ENCODE results near the gene RAET1G.
"Not testable (repeated sequence)": the region's sequence is repeated elsewhere in the genome, so short reads cannot be mapped to it uniquely, and the experiment has no call there.

Gene RAET1G, protein sequence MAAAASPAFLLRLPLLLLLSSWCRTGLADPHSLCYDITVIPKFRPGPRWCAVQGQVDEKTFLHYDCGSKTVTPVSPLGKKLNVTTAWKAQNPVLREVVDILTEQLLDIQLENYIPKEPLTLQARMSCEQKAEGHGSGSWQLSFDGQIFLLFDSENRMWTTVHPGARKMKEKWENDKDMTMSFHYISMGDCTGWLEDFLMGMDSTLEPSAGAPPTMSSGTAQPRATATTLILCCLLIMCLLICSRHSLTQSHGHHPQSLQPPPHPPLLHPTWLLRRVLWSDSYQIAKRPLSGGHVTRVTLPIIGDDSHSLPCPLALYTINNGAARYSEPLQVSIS

DNA sequence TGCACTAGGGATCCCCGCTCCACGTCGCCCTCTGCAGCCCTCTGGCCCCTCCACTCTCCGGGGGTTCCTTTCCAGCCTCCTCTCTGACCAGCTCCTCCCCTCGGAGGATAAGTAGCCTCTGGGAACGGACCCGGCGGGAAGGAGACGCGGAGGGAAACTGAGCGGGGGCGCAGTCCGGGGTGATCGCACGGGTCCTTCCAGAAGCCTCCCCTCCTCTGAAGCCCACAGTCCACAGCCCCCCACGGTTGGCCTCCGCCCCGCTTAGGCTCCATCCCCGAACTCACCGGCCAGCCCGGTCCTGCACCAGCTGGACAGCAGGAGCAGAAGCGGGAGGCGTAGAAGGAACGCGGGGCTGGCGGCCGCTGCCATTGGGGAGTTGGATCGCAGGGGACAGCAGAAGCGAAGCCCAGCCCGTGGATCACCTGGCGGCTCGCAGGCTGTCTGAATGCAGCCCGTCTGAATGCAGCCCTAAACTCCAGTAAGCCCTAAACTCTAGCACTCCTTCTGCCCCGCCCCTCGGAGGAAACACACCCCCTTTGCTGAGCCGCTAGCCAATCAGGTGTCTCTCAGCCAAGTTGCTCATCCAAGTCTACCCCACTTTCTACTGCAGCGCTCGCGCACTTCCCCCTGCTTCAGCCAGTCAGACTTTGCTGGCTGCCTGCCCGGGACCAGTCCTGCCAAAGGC is at the start of gene RAET1G:
TSS of gene RAET1G (minus strand) at position 480 of the 685 bp plus-strand sequence. CDS start at position 369, 111 bp downstream.
- DNase-seq (ENCODE audit: low read depth in 2 of 2, low spot score in 1 of 2), result peak; percentile 44 to 57

DNA sequence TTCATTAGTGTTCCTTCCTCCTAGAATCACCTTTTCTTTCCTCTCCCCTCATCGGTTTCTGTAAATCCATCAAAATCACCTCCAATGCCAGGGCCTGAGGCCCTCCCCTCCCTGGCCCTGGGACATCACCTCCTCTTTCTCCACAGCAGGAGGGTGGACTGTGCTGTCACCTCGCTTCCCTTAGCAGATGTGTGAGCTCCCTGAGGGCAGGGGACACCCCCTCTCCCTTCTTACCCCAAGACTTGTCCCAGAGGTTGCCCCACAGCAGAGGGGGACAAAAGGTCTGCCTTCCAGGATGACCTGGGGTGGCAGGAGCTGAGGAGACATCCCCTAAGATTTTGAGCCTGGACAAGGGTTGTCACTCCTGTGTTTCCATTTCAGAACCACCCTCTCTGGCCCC is 46.7 kb upstream of the RAET1G start:
- DNase-seq (ENCODE audit: low read depth in 2 of 2, low spot score in 1 of 2), result no peak

DNA sequence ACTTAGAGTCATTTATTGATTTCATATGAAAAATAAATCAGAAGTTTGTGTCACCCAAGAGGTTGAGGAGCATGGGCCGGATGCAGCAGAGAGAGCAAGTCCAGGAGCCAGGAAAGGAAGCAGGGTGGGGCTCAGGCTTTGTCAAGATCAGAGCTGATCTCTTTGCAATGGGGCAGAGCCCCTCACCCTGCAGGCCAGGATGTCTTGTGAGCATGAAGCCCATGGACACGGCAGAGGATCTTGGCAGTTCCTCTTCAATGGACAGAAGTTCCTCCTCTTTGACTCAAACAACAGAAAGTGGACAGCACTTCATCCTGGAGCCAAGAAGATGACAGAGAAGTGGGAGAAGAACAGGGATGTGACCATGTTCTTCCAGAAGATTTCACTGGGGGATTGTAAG is 46.0 kb upstream of the RAET1G start:
- DNase-seq (ENCODE audit: low read depth in 2 of 2, low spot score in 1 of 2), result not testable (repeated sequence)

DNA sequence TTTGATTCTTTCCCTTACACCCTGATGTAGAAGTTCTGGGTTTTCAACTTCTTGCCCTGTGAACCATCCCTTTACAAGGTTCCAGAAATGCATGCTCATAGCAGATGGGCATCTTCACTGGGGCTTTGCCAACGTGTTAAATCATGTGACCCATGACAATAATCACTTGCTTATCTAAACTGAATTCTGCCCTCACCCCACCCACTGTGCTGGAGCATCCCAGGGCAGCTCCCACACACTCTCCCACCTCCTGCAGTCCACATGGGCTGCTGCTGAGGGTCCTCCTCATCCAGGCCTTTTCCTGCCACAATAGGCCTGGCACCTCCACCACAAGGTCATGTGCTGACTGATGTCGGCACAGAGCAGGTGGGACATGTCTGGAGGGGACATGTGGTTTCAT is 45.1 kb upstream of the RAET1G start:
- not testable (repeated sequence) for DNase-seq (ENCODE audit: low read depth in 2 of 2, low spot score in 1 of 2)

DNA sequence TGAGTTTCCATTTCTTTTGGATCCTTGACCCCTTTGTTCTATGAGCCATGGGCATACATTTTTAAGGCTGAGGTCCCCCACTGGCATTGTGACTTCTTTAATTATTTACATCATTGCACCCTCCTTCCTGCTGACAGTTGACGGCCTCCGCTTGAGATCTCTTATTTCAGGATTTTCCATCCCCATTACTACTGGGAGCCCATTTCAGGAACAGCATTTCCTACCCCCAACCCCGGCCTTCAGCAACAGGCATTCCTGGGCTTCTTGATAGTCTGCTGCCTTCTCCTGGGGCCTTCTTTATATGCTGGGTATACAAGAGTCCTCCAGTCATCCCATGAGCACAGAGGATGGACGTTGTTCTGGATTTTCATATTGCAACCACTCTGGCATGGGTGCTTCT is 44.7 kb upstream of the RAET1G start:
- no peak for DNase-seq (ENCODE audit: low read depth in 2 of 2, low spot score in 1 of 2)

DNA sequence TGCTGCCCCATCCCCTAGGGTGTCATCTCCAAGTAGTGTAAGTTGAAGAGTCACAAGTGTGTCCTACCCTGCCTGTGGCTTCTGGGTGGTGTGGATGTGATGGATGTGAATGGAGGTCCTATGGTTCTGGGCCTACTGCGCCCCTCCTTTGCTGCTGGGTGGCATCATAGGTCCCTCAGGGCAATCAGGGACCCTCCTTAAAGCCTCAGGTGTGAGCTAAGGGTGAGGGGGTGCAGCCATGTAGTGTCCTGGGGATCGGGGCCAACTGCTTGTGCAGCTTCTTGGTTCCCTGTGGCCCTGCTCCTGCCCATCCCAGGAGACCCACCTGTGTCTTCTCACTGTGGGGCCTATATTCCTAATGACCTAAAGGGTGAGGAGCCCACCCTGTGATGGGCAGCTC is 43.4 kb upstream of the RAET1G start:
- not testable (repeated sequence) for DNase-seq (ENCODE audit: low read depth in 2 of 2, low spot score in 1 of 2)

DNA sequence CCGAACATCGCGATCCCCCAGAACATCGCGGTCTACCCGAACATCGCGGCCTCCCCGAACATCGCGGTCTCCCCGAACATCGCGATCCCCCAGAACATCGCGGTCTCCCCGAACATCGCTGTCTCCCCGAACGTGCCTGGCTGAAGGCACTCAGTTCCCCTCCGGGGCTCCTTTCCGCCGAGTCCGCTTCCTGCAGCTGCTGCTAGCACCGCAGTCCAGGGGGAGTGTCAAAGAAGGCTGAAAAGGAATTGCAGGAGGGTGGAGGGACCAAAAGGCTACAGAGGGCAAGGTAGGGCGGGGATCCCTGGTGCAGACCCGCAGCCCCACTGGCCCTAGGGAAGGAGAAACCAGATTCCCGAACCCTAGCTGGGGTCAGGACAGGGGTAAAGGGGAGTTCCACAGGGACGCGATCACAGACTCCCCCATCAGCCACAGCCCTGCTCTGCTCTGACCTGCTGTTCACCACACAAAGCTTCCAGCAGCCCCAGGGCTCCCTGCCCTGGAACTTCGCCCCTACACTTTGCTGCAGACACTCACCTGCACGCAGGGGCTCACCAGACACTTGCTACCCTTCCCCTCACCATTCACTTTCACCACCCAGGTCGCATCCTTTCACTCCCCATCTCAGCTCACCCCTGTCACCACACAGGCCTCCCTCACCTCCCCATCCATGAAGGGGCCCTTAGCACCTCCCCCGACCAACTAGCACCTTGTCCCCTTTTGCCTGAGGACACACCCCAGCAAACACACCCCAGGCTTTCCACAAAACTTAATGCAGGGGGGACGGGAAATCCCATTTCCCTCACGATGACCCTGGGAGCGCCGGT is 42.5 kb upstream of the RAET1G start:
- DNase-seq (ENCODE audit: low read depth in 2 of 2, low spot score in 1 of 2), result no peak

DNA sequence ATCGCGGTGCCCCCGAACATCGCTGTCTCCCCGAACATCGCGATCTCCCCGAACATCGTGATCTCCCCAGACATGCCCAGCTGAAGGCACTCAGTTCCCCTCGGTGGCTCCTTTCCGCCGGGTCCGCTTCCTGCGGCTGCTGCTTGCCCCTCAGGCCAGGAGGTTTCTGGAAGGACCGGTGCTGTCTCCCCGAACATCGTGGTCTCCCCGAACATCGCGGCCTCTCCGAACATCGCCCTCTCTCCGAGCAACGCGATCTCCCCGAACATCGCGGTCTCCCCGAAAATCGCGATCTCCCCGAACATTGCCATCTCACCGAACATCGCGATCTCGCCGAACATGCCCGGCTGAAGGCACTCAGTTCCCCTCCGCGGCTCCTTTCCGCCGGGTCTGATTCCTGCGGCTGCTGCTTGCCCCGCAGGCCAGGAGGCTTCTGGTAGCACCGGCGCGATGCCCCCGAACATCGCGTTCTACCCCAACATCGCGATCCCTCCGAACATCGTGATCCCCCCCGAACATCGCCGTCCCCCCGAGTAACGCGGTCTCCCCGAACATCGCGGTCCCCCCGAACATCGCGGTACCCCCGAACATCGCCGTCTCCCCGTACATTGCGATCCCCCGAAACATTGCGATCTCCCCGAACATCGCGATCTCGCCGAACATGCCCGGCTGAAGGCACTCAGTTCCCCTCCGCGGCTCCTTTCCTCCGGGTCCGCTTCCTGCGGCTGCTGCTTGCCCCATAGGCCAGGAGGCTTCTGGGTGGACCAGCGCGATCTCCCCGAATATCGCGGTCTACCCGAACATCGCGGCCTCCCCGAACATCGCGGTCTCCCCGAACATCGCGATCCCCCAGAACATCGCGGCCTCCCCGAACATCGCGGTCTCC is 41.6 kb upstream of the RAET1G start:
- no peak for DNase-seq (ENCODE audit: low read depth in 2 of 2, low spot score in 1 of 2)

DNA sequence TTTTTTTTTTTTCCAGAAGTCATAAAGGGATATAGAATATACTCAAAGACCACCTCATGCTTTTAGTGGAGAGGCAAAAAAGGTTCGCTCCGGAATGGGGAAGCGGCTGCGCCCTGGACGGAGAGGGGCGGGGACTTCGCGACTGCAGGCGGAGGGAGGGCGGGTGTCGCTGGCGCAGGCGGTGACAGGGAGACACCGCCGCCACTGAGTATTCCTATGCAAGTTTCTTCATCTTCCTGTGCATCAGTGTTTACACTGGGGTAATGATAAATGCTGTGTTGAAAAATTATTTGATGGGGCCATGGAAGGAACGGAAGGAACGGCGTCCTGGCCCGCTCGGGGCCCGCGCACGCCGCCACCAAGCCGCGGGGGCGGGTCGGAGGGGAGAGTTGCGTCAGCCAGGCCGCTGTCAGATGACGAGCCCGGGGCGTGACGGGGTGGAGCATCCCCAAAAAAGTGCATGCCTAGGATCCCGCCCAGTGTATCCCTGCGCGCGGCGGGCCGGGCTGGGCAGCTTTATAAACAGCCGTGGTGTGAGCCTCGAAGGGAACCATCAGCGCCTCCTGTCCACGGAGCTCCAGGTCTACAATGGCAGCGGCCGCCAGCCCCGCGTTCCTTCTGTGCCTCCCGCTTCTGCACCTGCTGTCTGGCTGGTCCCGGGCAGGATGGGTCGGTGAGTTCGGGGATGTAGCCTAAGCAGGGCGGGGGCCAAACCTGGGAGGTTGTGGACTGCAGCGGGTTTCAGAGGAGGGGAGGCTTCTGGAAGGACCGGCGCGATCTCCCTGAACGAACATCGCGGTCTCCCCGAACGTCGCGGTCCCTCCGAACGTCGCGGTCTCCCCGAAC is 40.8 kb upstream of the RAET1G start, which contains the start of gene ULBP1:
TSS of gene ULBP1 (plus strand) at position 482 of the 846 bp plus-strand sequence. CDS start at position 589, 107 bp downstream.
- DNase-seq (ENCODE audit: low read depth in 2 of 2, low spot score in 1 of 2), result peak; percentile 24 to 43

DNA sequence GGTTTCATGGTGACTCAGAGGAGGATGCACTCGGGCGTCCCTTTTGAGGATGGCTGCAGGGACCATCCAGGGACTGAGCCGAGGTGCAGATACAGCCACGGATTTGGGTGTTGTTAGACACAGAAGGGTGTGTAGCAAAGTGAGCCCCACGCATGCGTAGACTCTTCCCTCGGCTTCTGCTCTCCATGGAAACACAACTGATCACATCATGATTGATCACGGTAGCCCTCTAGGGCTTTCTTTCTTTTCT is 40.2 kb upstream of the RAET1G start:
- no peak for DNase-seq (ENCODE audit: low read depth in 2 of 2, low spot score in 1 of 2)

DNA sequence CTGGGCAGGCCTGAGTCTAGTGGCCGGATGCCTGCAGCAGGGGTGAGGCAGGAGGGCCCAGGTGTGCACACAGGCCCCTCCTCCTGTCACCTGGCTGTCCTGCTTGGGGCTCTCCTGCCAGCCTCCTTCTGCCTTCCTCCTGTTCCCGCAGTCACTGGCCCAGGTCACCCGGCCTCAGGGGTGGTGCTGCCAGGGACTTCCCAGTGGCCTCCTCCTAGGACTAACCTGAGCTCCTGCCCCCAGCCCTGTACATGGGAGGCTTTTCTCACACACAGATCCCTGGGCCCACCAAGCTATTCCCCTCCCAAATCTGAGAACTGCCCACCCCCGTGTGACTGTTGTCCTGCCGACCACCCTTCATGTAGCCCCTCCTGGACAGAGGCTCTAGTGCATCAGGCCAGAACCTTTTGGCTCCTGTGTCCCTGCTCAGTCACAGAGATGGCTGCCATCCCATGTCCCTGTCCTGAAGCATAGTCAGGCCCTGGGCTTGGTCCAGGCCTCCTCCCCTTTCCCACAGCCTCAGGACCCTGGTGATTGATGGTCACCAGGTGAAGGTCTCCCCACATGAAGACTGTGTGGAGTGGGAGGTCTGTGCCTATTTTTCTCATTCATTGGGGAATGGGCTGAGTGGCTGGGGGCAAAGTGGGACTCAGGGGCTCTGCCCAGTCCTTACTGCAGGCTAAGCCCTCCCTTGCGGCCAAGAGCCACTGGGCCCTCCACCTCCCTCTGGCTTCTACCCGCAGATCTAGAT is 39.7 kb upstream of the RAET1G start:
- no peak for DNase-seq (ENCODE audit: low read depth in 2 of 2, low spot score in 1 of 2)

DNA sequence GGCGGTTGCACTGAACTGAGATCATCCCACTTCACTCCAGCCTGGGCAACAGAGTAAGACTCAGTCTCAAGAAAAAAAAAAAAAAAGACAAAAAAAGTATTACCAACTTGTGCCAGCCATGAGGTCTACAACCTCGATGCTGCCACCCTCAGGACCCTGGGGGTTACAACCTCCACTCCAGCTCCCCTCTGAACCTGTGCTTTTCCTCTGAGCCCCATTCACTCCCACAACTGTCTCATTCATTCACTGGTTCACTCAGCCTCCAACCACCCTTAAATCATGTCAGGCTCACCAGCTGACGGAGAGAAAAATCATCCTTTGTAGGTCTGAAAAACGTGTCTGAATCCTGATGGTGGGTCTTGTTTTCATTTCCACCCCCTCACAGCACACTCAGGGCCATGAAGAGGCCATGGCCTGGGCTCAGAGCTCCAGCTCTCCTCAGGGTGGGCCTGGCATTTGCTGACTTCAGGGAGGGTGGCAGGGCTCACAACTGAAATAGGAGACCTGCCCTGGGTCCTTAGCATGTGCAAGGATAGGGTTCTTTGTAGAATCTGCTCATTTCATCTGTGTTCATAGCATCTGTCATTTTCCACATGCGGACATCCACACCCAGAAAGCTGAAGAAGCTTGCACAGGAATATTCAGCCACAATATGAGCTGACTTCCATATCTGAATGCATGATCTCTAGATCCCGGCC is 39.0 kb upstream of the RAET1G start:
- DNase-seq (ENCODE audit: low read depth in 2 of 2, low spot score in 1 of 2), result no peak

DNA sequence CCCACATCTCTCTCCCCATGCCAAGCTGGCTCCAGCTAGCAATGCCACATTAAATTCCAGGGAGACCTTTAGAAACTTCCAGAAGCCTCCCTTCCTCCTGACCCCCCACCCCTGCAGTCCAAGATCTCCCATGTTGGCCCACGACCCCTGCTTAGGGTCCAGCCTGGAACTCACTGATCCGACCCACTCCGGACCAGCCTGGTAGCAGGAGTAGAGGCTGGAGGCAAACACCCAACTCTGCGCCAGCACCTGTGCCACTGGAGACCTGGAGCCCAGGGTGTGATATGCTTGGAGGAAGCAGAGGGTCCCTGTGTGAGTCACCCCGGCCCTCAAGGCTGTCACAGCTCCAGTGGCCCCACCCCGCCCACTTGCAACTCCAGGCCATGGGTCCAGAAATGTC is 37.6 kb upstream of the RAET1G start:
- no peak for DNase-seq (ENCODE audit: low read depth in 2 of 2, low spot score in 1 of 2)

DNA sequence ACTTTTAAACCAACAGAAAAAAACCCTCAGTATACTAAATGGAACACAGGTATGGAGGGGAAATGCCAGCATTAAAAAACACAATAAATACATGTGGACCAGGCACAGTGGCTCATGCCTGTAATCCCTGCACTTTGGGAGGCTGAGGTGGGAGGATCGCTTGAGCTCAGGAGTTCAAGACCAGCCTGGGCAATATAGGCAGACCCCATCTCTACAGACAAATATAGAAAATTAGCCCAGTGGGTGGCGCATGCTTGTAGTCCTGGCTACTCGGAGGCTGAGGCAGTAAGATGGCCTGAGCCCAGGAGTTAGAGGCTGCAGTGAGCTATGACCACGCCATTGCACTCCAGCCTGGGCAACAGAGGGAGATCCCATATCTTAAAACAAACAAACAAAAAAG is 36.9 kb upstream of the RAET1G start:
- not testable (repeated sequence) for DNase-seq (ENCODE audit: low read depth in 2 of 2, low spot score in 1 of 2)

DNA sequence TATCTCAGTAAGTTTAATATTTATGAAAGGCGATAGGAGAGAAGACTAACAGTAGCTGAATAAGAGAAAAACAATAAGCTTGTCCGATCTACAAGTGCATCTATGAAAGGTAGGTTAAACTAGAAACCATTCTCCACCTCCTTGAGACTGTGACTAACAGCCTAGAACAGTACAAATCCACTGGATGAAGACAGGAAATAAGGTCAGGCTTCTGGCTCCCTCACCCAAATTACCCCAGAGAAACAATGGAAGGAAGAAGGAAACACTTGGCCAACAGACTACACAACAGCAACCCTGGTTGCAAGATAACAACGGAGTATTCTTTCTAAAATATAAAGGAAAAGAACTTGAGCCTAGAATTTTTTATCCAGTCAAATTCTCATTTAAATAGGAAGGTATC is 35.2 kb upstream of the RAET1G start:
- not testable (repeated sequence) for DNase-seq (ENCODE audit: low read depth in 2 of 2, low spot score in 1 of 2)

DNA sequence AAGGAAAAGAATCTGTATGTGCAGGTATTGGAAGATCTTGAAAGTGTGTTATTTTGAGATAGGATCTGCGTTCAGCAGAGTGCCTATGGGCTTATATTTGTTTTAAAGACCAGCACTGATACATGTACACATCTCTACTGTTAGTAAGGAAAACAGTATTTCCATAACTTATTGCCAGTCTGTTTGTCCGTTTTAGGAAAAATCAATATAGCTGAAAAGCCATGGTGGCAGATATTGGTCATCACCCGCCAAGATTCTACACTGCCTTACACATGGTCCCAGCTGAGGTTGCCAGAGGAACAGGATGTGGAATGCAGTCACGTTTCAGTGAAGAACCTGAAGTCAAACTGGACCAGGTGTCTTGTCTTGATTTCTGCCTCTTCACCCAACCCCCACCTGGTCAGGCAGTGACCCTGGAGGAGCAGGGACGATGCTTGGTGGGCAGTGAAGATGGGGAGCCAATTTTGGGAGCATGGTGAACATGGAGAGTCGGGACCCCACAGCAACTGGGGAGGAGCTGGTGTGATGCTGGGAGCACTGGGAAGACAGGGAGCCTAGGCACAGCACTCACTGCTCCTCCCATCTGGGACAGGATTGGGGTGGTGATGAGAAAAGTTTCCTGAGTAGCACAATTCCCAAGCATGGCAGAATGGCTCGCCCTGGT is 32.9 kb upstream of the RAET1G start:
- not testable (repeated sequence) for DNase-seq (ENCODE audit: low read depth in 2 of 2, low spot score in 1 of 2)

DNA sequence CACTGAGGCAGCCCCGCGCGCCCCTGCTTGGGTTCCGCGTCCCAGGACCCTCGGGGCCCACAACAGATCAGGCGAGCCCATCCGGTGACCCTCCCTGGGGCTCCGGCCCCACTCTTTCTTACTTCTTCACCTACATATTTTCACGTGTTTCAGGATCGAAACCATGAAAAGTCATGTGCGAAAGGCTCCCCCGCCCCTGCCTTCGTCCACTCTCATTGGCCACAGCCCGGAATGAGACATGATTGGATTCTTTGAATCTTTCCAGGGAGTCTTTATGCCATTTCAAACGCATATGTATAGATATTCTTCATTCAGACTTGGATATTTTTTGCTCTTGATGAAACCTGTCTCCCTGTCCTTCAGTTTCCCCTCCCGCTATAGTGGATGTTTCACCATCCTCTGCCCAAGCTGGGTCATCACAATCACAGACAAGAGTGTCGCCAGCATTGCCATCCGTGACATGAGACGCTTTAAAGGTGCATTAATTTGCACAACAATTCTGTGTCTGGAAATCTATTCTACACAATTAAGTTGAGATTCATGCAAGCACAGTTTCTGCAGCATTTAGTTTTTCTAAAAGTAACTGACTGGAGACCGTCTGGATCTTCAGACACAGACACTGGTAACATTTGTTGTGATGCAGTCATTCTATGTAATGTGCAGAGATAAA is 32.2 kb upstream of the RAET1G start:
- not testable (repeated sequence) for DNase-seq (ENCODE audit: low read depth in 2 of 2, low spot score in 1 of 2)
